Bronchial smooth muscle cell (primary cell): ENCODE measurements around the gene BTN3A1. TPM values are rescaled to one million over a fixed set of nuclear protein-coding genes. Genes with fewer than 3 reads are reported as not detected.

ENCODE experiments used
- total RNA-seq: library from RNA; depleted of rRNA; stranded (reverse); fragments of >200 nt; gene quantifications from 2 replicates; pipeline ENCODE4 v1.2.1, GENCODE V29; 2014

The BTN3A1 gene
- 22.2 and 38.7 TPM in 2 replicates for total RNA-seq

DNA sequence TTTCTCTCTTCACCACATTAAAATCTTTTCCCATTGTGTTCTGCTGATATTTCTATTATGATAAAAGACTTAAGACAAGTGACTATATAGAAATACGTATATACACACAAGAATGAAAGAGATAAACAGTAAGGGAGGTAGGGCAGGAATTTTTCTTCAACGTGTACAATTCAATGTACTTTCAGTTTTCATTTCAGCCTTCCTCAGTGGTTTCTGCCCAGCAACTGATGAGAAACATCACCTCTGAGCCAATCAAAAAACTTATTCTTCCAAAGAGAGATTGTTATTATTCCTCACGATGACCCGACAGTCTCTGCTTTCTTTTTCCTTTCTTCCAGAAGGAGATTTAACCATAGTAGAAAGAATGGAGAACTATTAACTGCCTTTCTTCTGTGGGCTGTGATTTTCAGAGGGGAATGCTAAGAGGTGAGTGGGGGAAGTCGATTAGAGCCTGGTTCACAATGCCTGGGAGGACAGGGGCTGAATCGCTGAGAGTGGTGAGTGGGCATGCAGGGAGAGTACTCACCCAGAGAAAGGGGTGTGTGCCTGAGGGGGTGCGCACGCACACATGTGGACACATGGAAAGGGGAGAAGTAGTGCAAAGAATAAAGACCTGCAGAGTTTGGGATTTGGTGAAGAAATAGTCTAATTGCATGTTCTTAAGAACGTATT is at the start of gene BTN3A1:
Gene BTN3A1, plus strand, starts transcription at position 289 of the 672 bp plus-strand sequence. CDS start 3,289 bp downstream, outside the sequence.

DNA sequence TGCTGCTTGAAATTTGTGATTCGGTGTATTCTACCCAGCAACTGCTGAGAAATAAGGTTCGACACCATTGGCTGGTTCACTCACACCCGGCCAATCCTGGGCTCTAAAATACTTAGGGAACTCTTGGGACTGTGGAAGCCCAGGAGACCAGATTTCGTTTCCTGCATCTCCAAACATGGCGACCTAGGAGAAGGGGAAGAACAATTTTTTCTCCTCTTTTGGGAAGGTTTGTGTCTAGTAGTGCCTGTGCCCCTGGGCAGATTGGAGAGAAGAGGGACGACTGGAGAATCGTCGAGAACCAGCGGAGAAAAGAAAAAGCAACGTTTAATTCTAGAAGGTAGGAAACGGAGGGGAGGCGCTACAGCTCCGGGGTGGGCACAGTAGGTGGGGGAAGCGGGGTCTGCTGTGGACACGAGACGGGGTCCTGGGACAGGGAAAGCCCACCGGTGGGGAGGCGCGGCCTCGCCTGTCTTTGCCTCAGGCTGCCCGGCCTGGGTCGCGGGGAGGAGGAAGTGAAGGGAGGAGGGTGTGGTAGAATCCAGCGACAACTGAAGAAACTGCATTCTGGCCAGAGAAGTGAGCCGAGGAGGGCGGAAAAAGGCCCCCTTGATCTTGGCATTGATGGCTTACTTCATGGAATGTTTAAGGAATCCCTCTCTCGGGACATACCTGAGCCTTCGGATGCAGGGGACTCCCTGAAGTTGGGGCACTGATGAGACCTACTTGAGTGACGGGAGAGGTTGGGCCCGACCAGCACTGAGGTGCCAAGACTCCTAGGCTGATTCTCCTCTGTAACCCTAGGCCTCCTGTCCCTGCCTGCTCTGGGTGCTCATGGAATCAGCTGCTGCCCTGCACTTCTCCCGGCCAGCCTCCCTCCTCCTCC is 56.0 kb downstream of the BTN3A1 start, which contains the start of gene BTN2A1:
Gene BTN2A1, plus strand, starts transcription at position 150 of the 883 bp plus-strand sequence. Its CDS starts 682 bp downstream, at position 832.

Other genes starting within 250 kb of the BTN3A1 start
- gene BTN3A2, start 37.1 kb upstream of the BTN3A1 start, total RNA-seq = 20.0 and 55.2 TPM in 2 replicates
- 10.3 and 12.3 TPM in 2 replicates for gene BTN2A2, start 19.2 kb upstream of the BTN3A1 start, total RNA-seq
- 25.1 and 41.9 TPM in 2 replicates for gene BTN3A3, start 38.2 kb downstream of the BTN3A1 start, total RNA-seq
- gene BTN2A1, start 55.7 kb downstream of the BTN3A1 start, total RNA-seq = 8.7 and 9.6 TPM in 2 replicates
- under 0.01 TPM in 1 of 2 replicates, not detected in the other for gene BTN1A1, start 98.0 kb downstream of the BTN3A1 start, total RNA-seq
- gene HMGN4, start 136.1 kb downstream of the BTN3A1 start, total RNA-seq = 64.7 and 68.7 TPM in 2 replicates
- gene ABT1, start 194.7 kb downstream of the BTN3A1 start, total RNA-seq = 11.8 and 12.0 TPM in 2 replicates